Naive B cell (primary cell): ENCODE results near the gene KCNJ9. TPM values are rescaled to one million over a fixed set of nuclear protein-coding genes. Genes with fewer than 3 reads are reported as not detected.
"Not testable (repeated sequence)": the region's sequence is repeated elsewhere in the genome, so short reads cannot be mapped to it uniquely, and the experiment has no call there.

Source experiments
- ATAC-seq, 2 donors: fragments of 150-1000 bp; cut with Tn5 transposase; 2 replicates each; pipeline ENCODE4 v1.10.0; 2021; ENCODE audit warnings: low read depth in 2 of 2, mild to moderate bottlenecking in 2 of 2, moderate library complexity in 2 of 2
- DNase-seq: peaks from one replicate; pipeline ENCODE4 v3.0.0; 2022
- H3K27ac Mint-ChIP-seq, 6 donors: one replicate each; pipeline ENCODE4 v1.8.0; 2020 to 2022; ENCODE audit warnings: mild to moderate bottlenecking in 6 of 6, mixed read lengths in 6 of 6, moderate library complexity in 5 of 6, inconsistent platforms in 2 of 6
- H3K27me3 Mint-ChIP-seq, 3 donors: one replicate each; pipeline ENCODE4 v1.8.0; 2021 to 2022; ENCODE audit warnings: mixed read lengths in 3 of 3, mild to moderate bottlenecking in 1 of 3
- H3K36me3 Mint-ChIP-seq, 2 donors: one replicate each; pipeline ENCODE4 v1.8.0; 2020 to 2022; ENCODE audit warnings: mixed read lengths in 2 of 2, inconsistent platforms in 1 of 2, mild to moderate bottlenecking in 1 of 2
- H3K4me1 Mint-ChIP-seq, 3 donors: one replicate each; pipeline ENCODE4 v1.8.0; 2020 to 2022; ENCODE audit warnings: mixed read lengths in 3 of 3, inconsistent platforms in 1 of 3, mild to moderate bottlenecking in 1 of 3, moderate library complexity in 1 of 3
- H3K4me3 Mint-ChIP-seq, 8 donors: one replicate each; pipeline ENCODE4 v1.8.0; 2020 to 2022; ENCODE audit warnings: mild to moderate bottlenecking in 8 of 8, mixed read lengths in 8 of 8, moderate library complexity in 8 of 8, inconsistent platforms in 2 of 8
- H3K9me3 Mint-ChIP-seq, 7 donors: one replicate each; pipeline ENCODE4 v1.8.0; 2020 to 2022; ENCODE audit warnings: mixed read lengths in 7 of 7, mild to moderate bottlenecking in 5 of 7, inconsistent platforms in 2 of 7, moderate library complexity in 1 of 7
- polyA plus RNA-seq, 6 donors: library from polyadenylated mRNA; unstranded; fragments of 300-500 nt; fragmentation: Illumina TruSeq; gene quantifications; one replicate each; pipeline ENCODE4 v1.2.3, GENCODE V29; 2021; ENCODE audit warnings: low read depth in 6 of 6

Gene KCNJ9
- under 1 TPM in 1 of 6 donors, not detected in 5; 0.08 TPM for polyA plus RNA-seq

- peak within 1 kb of the TSS in 2 of 8 donors; percentile 1 to 15 for H3K4me3 Mint-ChIP-seq
- peaks cover 52 to 61% (median 59%) of the 10 kb centered on the region in 3 donors for H3K27me3 Mint-ChIP-seq
- DNase-seq (no peak), ATAC-seq (no peak)
- H3K27ac Mint-ChIP-seq = peak within 1 kb of the TSS in 2 of 6 donors; percentile 4 to 10
- H3K4me1 Mint-ChIP-seq = peaks cover 15 to 21% (median 16%) of the 10 kb centered on the region in 3 donors
- H3K9me3 Mint-ChIP-seq = no peaks in the 10 kb centered on the region
- H3K36me3 Mint-ChIP-seq = no peaks in the 10 kb centered on the region
Measured at GRCh38 chr1:160081261-160081936, at the start of gene KCNJ9. Gene KCNJ9, plus strand, starts transcription at chr1:160081538. Its CDS starts 2,493 bp downstream, at chr1:160084031.

DNA sequence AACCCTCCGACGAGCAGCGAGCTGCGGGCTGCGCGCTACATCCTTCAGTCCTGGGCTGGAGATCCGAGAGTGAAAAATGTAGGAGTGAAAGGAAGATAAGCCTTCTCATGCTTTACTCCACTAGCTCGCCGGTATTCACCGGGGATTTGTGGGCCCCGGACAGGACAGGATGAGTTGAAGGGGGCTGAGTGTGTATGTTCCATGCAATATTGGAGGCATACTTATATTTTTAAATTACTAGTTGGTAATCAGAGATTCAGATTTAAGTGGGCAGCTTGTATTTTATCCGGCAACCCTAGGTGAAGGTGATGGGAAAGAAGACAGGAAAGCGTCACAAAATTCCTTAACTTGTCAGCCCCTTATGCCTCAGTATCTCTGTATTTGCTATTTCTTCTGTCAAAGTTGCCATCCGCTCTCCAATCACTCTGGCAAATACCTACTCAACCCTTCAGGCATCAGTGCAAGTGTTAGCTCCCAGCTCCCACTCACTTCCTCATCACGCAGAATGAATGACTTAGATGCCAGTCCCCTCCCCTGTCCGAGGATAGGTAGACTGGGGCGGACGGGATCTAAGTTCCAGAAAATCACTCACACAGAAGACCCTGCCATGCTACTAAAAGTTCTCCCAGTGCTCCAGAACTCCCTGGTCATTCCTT lies 49.0 kb upstream of the KCNJ9 start:
- ATAC-seq = peak in 1 of 2 donors; percentile 4
- Mint-ChIP-seq H3K4me1 (peaks cover 26 to 33% (median 30%) of the 10 kb centered on the region in 3 donors), H3K9me3 (no peaks in the 10 kb centered on the region), H3K27me3 (no peaks in the 10 kb centered on the region), H3K4me3 (peak overlapping the region; percentile 93 to 98 (median 96)), H3K36me3 (peaks cover 0 to under 1% of the 10 kb centered on the region in 2 donors), H3K27ac (peak overlapping the region; percentile 64 to 94 (median 87))
- DNase-seq = peak; percentile 18

DNA sequence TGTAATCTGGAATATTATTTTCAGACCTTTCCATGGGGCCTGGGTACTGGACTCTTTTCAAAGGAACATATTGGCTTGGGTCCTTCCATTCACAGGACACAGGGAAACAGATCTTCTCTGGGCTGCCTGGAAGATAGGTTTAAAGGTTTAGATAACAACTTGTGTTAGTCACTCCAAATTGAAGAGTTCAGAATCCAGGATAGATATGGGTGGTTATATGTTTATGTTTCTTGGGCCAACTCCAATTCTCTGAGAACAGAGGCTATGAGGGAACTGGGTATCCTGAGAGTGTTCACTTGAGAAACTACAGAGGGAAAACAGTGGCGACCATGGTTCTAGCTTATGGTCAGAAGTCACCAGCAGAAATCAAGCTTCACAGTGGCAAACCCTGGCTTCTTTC lies 40.9 kb upstream of the KCNJ9 start:
- peaks cover 0 to 6% of the 10 kb centered on the region in 2 donors for H3K36me3 Mint-ChIP-seq
- no peaks in the 10 kb centered on the region for H3K9me3 Mint-ChIP-seq
- ATAC-seq (no peak), DNase-seq (no peak)
- H3K4me3 Mint-ChIP-seq = no peak overlapping the region
- no peaks in the 10 kb centered on the region for H3K4me1 Mint-ChIP-seq
- H3K27ac Mint-ChIP-seq = no peak overlapping the region
- H3K27me3 Mint-ChIP-seq = peaks cover 3 to 26% (median 13%) of the 10 kb centered on the region in 3 donors

DNA sequence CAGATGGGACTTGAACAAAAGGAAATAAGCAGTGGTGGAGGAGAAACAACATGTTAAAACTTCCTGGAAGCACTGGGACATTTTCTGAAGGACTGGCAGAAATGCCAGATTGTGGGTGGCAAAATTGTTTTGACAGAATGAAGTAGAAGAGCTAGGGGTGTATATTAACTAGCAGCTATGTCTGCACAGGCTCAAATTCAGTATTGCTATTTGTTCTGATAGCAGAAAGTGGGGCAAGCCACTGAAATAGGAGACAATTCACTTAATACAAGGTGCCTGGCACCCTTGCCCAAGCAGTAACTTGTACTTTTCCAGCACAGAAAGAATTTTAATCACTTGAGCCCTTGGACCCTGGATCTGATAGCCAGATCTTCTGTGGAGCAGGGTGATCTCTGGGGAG lies 37.8 kb upstream of the KCNJ9 start:
- H3K36me3 Mint-ChIP-seq = peaks cover 0 to 2% of the 10 kb centered on the region in 2 donors
- H3K27me3 Mint-ChIP-seq = peaks cover 3 to 31% (median 20%) of the 10 kb centered on the region in 3 donors
- H3K4me1 Mint-ChIP-seq = peaks cover 11 to 15% (median 14%) of the 10 kb centered on the region in 3 donors
- no peaks in the 10 kb centered on the region for H3K9me3 Mint-ChIP-seq
- H3K4me3 Mint-ChIP-seq = no peak overlapping the region
- no peak for ATAC-seq
- no peak overlapping the region for H3K27ac Mint-ChIP-seq
- no peak for DNase-seq

DNA sequence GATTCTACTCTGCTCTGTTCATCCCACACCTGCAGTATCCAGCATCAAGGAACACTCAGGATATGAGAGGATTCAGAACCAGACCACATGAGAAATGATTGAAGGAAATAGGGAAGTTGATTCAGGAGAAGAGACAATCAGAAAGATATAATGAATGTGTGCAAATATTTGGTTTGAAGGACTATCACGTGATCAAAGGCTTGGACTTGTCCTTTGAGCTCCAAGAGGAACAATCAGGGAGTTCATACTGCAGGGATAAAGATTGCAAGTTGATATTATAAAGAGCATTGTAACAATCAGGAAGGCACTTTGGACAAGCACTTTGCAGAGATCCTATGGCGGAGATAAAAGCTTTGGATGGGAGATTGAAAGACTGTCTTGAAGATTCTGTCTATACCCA lies 35.7 kb upstream of the KCNJ9 start:
- Mint-ChIP-seq H3K27me3 (peaks cover 3 to 49% (median 36%) of the 10 kb centered on the region in 3 donors), H3K36me3 (no peaks in the 10 kb centered on the region), H3K4me1 (peaks cover 11 to 15% (median 14%) of the 10 kb centered on the region in 3 donors), H3K4me3 (no peak overlapping the region), H3K9me3 (no peaks in the 10 kb centered on the region), H3K27ac (no peak overlapping the region)
- ATAC-seq (no peak), DNase-seq (no peak)

- Mint-ChIP-seq H3K27ac (peak overlapping the region in 2 of 6 donors; percentile 80 to 85), H3K4me3 (peak overlapping the region; percentile 51 to 90 (median 82)), H3K27me3 (peaks cover 8 to 46% (median 45%) of the 10 kb centered on the region in 3 donors), H3K36me3 (no peaks in the 10 kb centered on the region), H3K4me1 (peaks cover 11 to 15% (median 14%) of the 10 kb centered on the region in 3 donors), H3K9me3 (no peaks in the 10 kb centered on the region)
- peak; percentile 79 to 80 for ATAC-seq
- peak; percentile 44 for DNase-seq
Measured at GRCh38 chr1:160046494-160047110, 34.7 kb upstream of the KCNJ9 start.

DNA sequence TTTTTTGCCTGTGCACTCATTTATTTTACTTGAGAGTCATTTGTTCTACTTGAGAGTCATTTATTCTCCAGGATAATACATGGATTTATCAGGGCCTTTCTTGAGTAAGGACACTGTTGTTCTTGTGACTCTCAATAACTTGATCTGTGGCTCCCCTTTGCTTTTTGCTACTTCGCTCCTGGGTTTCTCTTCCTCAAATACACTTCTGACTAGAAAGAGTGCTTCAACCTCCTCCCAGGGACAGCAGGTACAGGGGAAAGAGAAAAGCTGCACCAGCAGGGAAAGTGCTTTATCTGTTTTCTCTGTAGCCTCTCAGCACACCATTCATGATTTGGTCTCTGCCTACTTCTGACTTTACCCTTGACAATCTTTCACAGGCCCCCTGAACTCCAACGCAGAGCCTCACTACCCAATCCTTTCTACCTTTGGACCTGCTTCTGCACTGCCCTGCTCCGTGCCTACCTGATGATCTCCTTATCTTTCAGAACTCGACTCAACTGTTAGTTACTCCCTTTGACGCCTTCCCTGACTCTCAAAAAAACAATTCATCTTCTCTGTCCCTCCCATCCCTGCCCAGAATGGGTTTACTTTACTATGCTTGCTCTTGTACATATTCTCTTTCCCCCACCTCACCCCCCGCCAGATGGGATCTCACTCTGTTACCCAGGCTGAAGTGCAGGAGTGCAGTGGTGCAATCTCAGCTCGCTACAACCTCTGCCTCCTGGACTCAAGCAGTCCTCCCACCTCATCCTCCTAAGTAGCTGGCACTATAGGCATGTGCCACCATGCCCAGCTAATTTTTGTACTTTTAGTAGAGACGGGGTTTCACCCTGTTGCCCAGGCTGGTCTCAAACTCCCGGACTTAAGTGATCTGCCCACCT lies 34.0 kb upstream of the KCNJ9 start:
- H3K4me3 Mint-ChIP-seq = peak overlapping the region; percentile 51 to 90 (median 82)
- H3K27me3 Mint-ChIP-seq = peaks cover 13 to 52% (median 46%) of the 10 kb centered on the region in 3 donors
- no peaks in the 10 kb centered on the region for H3K9me3 Mint-ChIP-seq
- ATAC-seq (peak; percentile 80 to 86), DNase-seq (peak; percentile 24)
- H3K27ac Mint-ChIP-seq = no peak overlapping the region
- H3K4me1 Mint-ChIP-seq = peaks cover 11 to 15% (median 14%) of the 10 kb centered on the region in 3 donors
- H3K36me3 Mint-ChIP-seq = no peaks in the 10 kb centered on the region

- no peak for DNase-seq
- H3K27ac Mint-ChIP-seq = peak overlapping the region in 1 of 6 donors; percentile 5
- H3K27me3 Mint-ChIP-seq = peaks cover 16 to 56% (median 48%) of the 10 kb centered on the region in 3 donors
- no peaks in the 10 kb centered on the region for H3K36me3 Mint-ChIP-seq
- no peak for ATAC-seq
- peaks cover 11 to 15% (median 14%) of the 10 kb centered on the region in 3 donors for H3K4me1 Mint-ChIP-seq
- no peaks in the 10 kb centered on the region for H3K9me3 Mint-ChIP-seq
- no peak overlapping the region for H3K4me3 Mint-ChIP-seq
Measured at GRCh38 chr1:160048335-160048734, 33.0 kb upstream of the KCNJ9 start.

- ATAC-seq (no peak), DNase-seq (no peak)
- Mint-ChIP-seq H3K36me3 (no peaks in the 10 kb centered on the region), H3K9me3 (no peaks in the 10 kb centered on the region), H3K4me3 (no peak overlapping the region), H3K27me3 (peaks cover 24 to 61% (median 53%) of the 10 kb centered on the region in 3 donors), H3K4me1 (peaks cover 11 to 15% (median 14%) of the 10 kb centered on the region in 3 donors), H3K27ac (peak overlapping the region in 3 of 6 donors; percentile 20 to 50 (median 31))
Measured at GRCh38 chr1:160049101-160049500, 32.2 kb upstream of the KCNJ9 start.

GRCh38 chr1:160050182-160050581 lies 31.2 kb upstream of the KCNJ9 start:
- not testable (repeated sequence) for DNase-seq, H3K9me3 Mint-ChIP-seq, H3K4me3 Mint-ChIP-seq, ATAC-seq, H3K27ac Mint-ChIP-seq, H3K36me3 Mint-ChIP-seq
- Mint-ChIP-seq H3K4me1 (peaks cover 11 to 15% (median 14%) of the 10 kb centered on the region in 3 donors), H3K27me3 (peaks cover 32 to 71% (median 63%) of the 10 kb centered on the region in 3 donors)

- H3K4me1 Mint-ChIP-seq = peaks cover 11 to 15% (median 14%) of the 10 kb centered on the region in 3 donors
- H3K27me3 Mint-ChIP-seq = peaks cover 35 to 71% (median 64%) of the 10 kb centered on the region in 3 donors
- no peaks in the 10 kb centered on the region for H3K36me3 Mint-ChIP-seq
- no peak overlapping the region for H3K4me3 Mint-ChIP-seq
- no peak for DNase-seq
- H3K9me3 Mint-ChIP-seq = no peaks in the 10 kb centered on the region
- ATAC-seq = no peak
- H3K27ac Mint-ChIP-seq = no peak overlapping the region
Measured at GRCh38 chr1:160050619-160051018, 30.7 kb upstream of the KCNJ9 start.

- H3K4me1 Mint-ChIP-seq = no peaks in the 10 kb centered on the region
- H3K36me3 Mint-ChIP-seq = no peaks in the 10 kb centered on the region
- H3K27ac Mint-ChIP-seq = no peak overlapping the region
- no peak overlapping the region for H3K4me3 Mint-ChIP-seq
- H3K9me3 Mint-ChIP-seq = no peaks in the 10 kb centered on the region
- DNase-seq (no peak), ATAC-seq (no peak)
- peaks cover 55 to 89% (median 81%) of the 10 kb centered on the region in 3 donors for H3K27me3 Mint-ChIP-seq
Measured at GRCh38 chr1:160052936-160053335, 28.4 kb upstream of the KCNJ9 start.
